Measurements from ENCODE around the gene ZKSCAN1.

DNA sequence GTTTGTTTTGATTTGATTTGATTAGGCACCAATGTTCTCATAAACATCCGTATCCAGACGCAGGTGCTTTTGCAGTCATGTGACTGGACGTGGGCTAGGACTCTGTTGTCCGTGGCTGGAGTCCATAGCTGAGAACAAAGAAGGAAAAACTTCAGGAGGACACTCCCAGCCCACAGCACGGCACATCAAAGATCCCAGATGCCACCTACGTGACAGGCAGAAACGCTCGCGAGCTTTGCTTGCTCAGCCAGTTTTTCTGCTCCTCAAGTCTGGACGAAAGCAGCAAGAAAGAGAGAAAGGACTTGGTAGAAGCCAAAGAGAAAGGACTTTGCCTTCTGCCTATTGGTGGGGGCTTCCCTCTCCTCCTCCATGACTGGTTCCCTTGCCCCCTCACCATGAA is 6.9 kb upstream of the ZKSCAN1 start:
- TF ChIP-seq, protein P1, sequence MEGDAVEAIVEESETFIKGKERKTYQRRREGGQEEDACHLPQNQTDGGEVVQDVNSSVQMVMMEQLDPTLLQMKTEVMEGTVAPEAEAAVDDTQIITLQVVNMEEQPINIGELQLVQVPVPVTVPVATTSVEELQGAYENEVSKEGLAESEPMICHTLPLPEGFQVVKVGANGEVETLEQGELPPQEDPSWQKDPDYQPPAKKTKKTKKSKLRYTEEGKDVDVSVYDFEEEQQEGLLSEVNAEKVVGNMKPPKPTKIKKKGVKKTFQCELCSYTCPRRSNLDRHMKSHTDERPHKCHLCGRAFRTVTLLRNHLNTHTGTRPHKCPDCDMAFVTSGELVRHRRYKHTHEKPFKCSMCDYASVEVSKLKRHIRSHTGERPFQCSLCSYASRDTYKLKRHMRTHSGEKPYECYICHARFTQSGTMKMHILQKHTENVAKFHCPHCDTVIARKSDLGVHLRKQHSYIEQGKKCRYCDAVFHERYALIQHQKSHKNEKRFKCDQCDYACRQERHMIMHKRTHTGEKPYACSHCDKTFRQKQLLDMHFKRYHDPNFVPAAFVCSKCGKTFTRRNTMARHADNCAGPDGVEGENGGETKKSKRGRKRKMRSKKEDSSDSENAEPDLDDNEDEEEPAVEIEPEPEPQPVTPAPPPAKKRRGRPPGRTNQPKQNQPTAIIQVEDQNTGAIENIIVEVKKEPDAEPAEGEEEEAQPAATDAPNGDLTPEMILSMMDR (IDR thresholded peaks at IDR 0.05): no peak
- TF ChIP-seq POLR2A (IDR thresholded peaks at IDR 0.05) (no peak), POLR2AphosphoS5 (IDR thresholded peaks at IDR 0.05) (no peak), EP300 (IDR thresholded peaks at IDR 0.05) (no peak)

All from gastroesophageal sphincter (tissue), 3 donors.